ENCODE results near the gene PACC1.

- TF ChIP-seq CTCF (IDR thresholded peaks at IDR 0.05; ENCODE audit: low read depth, low read length, poor library complexity, severe bottlenecking) (no peak), EZH2phosphoT487 (IDR thresholded peaks at IDR 0.05; ENCODE audit: borderline replicate concordance, low read length) (no peak)
Observed at GRCh38 chr1:212366901-212367300, 47.8 kb downstream of the PACC1 start.
